NCI-H226 (cell line): ENCODE results near the gene THAP4.

Source experiments
- DNase-seq: peaks from one replicate; pipeline ENCODE4 v3.0.0-alpha.2; 2015

THAP4 gene

GRCh38 chr2:241637795-241638660, 1.1 kb upstream of the THAP4 start:
- DNase-seq, result no peak

GRCh38 chr2:241636182-241637017, 558 bp downstream of the THAP4 start:
- DNase-seq, result peak; percentile 5

GRCh38 chr2:241635756-241636155, 1.2 kb downstream of the THAP4 start:
- no peak for DNase-seq

DNA sequence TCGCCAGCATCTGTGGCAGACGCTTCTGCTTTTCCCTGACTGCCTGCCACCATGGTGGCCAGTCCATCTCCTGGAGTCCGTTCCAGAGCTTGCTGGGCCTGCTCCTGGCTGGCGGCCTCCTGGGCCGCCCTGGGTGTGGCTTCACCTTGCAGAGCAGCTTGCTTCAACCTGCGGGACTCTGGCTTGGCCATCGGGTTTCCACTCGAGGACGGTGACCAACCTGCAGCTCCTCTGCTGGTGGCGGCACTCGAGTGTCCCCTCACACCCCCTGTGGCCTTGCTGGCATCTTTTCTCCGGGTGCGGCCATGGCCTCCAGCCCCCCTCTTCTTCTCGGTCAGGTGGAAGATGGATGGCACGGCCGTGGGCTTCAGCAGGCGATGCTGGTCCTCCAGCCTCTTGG, 3.4 kb downstream of the THAP4 start:
- no peak for DNase-seq

DNA sequence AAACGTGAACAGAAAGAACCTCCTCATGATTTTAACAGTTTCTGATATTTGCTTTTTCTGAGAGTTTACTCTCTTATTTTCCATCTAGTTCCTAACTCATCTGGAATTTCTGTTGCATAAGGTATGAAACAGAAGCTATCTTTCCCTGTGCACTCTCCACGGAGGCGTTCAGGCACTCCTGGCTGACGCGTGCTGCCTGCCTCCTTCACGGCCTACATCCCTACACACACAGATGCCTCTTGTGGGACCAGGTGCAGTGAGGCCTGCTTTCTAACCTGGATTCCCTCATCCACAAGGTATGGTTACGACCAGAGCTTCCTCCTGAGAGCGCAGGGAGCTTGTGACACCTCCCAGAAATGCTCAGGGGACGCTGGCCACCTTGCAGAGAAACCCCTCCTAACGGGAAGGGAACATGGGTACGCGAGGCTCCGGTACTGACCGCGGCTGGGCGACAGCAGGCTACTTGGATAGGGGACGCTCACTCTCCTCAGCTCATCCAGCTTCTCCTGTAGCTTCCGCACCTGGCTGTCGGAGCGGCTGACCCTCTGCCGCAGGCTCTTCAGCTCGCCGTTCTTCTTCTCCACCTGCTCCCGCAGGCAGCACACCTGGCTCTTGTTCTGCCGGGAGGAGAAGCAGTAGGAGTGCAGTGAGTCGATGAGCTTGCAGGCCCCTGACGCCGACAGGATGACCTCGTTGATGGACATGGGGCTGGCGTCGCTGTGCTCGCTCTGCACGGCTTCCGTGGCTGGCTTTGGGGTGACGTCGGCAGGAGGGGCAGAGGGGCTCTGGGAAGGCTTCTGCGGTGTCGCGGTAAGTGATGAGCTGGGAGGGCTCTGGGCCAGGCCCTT, 4.3 kb downstream of the THAP4 start:
- DNase-seq, result no peak

DNA sequence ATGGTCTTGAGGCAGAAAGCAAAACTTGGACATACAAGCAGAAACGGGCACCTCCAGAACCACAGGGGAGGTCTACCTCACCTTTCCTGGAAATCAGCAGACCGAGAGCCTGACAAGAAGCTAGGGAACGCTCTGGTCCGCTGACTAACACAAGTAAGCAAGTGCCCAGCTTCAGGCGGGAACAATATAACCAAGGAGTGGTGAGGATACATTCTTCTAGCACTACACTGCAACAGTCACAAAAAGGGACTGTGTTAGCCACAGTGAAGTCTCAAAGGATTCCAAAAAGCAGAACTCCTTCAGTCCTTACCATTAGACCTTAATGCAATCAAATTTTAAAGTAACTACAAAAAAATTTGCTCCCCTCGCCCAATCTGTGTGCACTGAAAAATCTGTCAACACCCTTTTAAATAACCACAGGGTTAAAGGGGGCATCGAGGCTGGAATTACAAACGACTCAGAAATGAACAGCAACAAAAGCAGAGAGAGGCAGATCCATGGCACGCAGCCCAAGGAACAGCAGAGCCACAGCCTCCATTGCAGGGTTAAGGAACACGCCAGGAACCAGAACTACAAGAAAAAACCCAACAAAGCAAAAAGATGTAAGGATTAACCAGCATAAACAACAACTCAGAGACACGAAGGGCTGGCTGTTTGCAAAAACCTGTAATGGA, 7.1 kb downstream of the THAP4 start:
- no peak for DNase-seq

GRCh38 chr2:241627675-241628074, 9.3 kb downstream of the THAP4 start:
- no peak for DNase-seq

DNA sequence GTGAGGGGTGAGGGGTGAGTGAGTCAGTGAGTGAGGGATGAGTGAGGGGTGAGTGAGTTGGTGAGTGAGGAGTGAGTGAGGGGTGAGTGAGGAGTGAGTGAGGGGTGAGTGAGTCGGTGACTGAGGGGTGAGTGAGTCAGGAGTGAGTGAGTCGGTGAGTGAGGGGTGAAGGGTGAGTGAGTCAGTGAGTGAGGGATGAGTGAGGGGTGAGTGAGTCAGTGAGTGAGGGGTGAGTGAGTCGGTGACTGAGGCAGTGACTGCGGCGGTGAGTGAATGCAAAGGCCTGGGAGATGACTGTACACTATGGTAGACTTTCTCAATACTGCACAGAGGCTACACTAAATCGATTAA, 16.6 kb downstream of the THAP4 start:
- no peak for DNase-seq

DNA sequence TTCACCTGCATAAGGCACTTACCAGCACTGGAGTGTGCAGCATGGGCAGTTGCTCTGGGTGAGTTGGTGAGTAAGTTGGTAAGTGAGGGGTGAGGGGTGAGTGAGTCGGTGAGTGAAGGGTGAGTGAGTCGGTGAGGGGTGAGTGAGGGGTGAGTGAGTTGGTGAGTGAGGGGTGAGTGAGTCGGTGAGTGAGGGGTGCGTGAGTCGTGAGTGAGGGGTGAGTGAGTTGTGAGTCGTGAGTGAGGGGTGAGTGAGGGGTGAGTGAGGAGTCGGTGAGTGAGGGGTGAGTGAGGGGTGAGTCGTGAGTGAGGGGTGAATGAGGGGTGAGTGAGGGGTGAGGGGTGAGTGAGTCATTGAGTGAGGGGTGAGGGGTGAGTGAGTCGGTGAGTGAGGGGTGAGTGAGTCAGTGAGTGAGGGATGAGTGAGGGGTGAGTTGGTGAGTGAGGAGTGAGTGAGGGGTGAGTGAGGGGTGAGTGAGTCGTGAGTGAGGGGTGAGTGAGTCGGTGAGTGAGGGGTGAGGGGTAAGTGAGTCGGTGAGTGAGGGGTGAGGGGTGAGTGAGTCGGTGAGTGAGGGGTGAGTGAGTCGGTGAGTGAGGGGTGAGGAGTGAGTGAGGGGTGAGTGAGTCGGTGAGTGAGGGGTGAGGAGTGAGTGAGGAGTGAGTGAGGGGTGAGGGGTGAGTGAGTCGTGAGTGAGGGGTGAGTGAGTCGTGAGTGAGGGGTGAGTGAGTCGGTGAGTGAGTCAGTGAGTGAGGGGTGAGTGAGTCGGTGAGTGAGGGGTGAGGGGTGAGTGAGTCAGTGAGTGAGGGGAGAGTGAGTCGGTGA, 17.1 kb downstream of the THAP4 start:
- DNase-seq, result no peak

DNA sequence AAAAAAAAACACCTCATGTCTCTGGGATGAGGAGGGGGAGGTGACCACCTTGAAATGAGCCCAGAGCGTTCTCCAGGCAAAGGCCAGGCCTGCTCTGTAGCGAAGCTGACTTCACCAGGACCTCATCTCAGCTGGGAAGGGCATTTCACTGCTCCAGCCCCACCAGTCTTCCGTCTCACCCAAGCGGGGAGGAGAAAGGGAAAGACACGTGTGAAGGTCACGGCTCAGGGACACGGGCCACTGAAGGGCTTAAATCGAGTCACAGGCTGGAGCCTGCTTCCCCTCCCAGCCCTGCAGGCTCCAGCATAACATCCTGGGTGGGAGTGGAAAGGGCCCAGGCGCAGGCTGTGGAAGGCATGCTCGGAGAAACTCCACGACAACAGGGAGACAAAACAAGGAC, 18.1 kb downstream of the THAP4 start:
- no peak for DNase-seq

- no peak for DNase-seq
These were observed 18.6 kb downstream of the THAP4 start for GRCh38 chr2:241618296-241618805.

DNA sequence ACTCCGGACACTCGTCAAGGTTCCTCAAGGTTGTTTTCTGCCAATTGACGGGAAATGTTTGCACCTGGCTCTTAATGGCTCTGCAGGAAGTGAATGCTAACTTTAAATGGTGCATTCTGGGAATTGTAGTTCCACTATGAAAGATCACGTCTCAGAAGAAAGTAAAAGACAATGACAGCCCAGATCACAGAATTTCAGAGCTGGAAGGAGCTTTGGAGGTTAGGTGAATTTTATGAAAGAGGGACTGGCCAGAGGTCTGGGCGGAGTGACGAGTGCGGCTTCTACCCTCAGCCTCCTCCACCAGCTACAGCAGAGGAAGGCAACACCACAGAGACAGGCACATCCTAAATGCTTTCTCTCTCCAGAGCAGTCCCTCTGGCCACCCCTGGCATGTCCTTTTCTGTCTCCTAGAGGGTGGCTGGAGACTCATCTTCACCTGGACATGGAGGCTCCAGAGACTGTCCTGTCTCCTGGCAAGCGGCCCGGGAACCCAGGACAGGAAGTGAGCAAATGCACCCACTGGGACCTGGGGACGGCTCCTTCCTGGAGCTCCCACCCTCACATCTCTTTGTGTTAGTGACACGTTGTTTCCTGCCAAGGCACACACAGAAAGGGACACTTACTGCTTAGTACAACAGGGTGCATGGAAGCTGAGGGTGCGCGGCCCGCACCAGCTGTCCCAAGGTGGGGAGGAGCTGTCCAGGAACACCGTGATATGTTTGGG, 19.4 kb downstream of the THAP4 start:
- no peak for DNase-seq

GRCh38 chr2:241616168-241617125, 20.5 kb downstream of the THAP4 start:
- no peak for DNase-seq

DNA sequence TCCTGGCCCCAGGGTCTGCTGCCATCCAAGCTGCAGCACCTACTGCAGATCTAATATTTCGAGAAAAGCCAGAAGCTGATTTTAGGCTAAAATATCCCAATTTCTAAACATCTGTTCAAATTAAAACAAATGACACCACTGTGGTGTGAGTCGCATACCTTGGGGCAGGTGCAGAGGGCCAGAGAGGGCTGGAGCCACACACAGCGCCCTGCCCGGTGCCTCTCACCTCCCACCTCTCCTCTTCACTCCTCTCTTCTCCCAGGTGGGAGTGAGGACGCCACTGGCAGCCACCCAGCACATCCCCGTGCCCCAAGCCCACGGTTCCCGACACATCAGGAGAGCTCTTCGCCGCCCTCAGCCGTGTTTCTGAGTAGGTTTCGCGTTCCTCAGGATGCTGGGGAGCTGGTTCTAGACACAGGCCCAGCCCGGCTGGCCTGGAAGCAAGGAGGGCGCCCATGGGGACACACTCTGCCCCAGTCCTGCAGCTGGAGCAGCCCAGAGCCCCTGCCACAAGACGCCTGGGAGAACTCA, 21.4 kb downstream of the THAP4 start:
- no peak for DNase-seq

DNA sequence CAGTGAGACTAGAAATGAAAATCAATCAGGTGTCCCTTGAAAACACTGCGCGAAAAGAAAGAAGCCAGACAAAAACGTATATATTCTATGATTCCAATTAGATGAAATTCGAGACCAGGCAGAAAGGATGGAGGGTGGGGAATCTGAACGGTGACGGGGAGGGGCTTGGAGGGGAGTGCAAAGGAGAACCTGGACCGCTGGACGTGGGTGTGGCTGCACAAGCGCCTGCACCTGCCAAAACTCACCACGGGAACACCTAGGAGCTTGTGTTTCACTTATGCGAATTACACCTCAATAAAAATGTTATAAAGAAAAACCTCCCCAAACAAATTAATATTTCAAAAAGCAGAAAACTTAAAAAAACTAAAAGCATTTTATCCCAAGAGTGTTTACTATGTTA, 21.9 kb downstream of the THAP4 start:
- no peak for DNase-seq

- no peak for DNase-seq
These were observed 23.8 kb downstream of the THAP4 start for GRCh38 chr2:241613017-241613780.

GRCh38 chr2:241612156-241613016, 24.6 kb downstream of the THAP4 start:
- DNase-seq, result no peak
